Measurements from ENCODE around the gene INO80C. TPM values are rescaled to one million over a fixed set of nuclear protein-coding genes. Genes with fewer than 3 reads are reported as not detected.

INO80C gene
- total RNA-seq, 2 experiments from 2014 or later: 5.9 to 10.3 TPM

DNA sequence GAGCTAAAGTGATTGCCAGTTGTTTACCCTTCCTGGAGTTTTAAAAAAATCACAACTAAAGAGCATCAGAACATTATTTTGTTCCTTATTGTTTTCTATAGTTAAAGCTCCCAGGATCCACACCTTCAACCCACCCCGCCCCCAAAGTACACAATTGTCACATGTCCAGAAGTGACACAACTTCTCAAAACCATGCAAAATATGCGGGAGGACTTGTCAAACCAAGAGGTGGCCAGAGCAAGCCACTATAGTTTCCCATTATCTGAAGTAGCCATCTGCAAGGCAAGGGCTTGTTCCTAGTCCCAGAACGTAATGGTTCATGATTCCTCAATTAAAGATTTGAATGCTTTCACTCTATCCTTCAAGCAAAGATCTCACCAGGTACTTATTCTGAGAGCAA lies 9.9 kb upstream of the INO80C start:
- ChIA-PET CTCF (ENCODE audit: unreplicated experiment) (no interaction called here), POLR2A (interaction anchor here (0.6 to 1.0 kb wide), 2 partner anchors 9 to 127 kb away, joined by 3 read pairs; no protein-coding TSS in a partner anchor)
- no TSS peak for BruUV-seq (replicated peaks)
- H3K9me3 ChIP-seq (ENCODE audit: low read length): no peaks in the 10 kb centered on the region
- H3K4me3 ChIP-seq (ENCODE audit: low read depth, low read length, poor library complexity, severe bottlenecking): no peak overlapping the region
- TF ChIP-seq EZH2phosphoT487 (IDR thresholded peaks at IDR 0.05; ENCODE audit: borderline replicate concordance, low read depth, low read length): no peak
- TF ChIP-seq, protein P1, sequence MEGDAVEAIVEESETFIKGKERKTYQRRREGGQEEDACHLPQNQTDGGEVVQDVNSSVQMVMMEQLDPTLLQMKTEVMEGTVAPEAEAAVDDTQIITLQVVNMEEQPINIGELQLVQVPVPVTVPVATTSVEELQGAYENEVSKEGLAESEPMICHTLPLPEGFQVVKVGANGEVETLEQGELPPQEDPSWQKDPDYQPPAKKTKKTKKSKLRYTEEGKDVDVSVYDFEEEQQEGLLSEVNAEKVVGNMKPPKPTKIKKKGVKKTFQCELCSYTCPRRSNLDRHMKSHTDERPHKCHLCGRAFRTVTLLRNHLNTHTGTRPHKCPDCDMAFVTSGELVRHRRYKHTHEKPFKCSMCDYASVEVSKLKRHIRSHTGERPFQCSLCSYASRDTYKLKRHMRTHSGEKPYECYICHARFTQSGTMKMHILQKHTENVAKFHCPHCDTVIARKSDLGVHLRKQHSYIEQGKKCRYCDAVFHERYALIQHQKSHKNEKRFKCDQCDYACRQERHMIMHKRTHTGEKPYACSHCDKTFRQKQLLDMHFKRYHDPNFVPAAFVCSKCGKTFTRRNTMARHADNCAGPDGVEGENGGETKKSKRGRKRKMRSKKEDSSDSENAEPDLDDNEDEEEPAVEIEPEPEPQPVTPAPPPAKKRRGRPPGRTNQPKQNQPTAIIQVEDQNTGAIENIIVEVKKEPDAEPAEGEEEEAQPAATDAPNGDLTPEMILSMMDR (conservative IDR thresholded peaks at IDR 0.05; ENCODE audit: low read length): no peak
- H3K79me2 ChIP-seq (ENCODE audit: insufficient read depth, low read depth, low read length): no peaks in the 10 kb centered on the region
- no peaks in the 10 kb centered on the region for H4K20me1 ChIP-seq (ENCODE audit: insufficient read depth, low read length)
- no peaks in the 10 kb centered on the region for H3K36me3 ChIP-seq (ENCODE audit: insufficient read depth, low read length)
- intact Hi-C loops (cut with micrococcal nuclease; ENCODE audit: unreplicated experiment): no loop called here
- H3K9me2 ChIP-seq (ENCODE audit: insufficient read depth, low read length): no peaks in the 10 kb centered on the region
- no peaks in the 10 kb centered on the region for H3K4me1 ChIP-seq (ENCODE audit: insufficient read depth, low read length, poor library complexity, severe bottlenecking)
- no peak overlapping the region for H2AFZ ChIP-seq (ENCODE audit: low read length)
- no peak overlapping the region for H3K27ac ChIP-seq (ENCODE audit: low read depth, low read length, poor library complexity, severe bottlenecking)
- no peak for DNase-seq (ENCODE audit: low spot score)
- no peak overlapping the region for H3K4me2 ChIP-seq (ENCODE audit: low read length)

DNA sequence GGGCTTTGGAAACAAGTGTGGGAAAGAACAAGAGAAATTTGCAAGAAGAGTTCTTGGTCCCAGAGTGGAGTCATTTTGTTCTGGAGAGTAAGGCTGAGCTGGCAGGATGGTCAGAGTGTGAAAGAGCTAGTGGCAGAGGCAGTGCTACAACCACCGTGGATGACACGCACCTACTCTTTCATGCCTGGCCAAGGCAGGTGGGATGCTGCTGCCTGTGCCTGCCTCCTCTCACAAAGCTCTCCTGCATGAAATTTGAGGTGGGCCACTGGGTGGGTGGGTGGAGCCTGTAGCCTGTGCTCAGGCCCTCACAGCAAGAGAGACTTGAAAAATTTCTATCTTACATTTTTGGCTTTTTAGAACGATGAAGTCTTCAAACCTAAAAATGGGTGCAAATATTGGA lies 9.4 kb upstream of the INO80C start:
- no TSS peak for BruUV-seq (replicated peaks)
- Histone ChIP-seq H3K9me3 (ENCODE audit: low read length) (no peaks in the 10 kb centered on the region), H3K36me3 (ENCODE audit: insufficient read depth, low read length) (no peaks in the 10 kb centered on the region), H2AFZ (ENCODE audit: low read length) (no peak overlapping the region), H3K4me3 (ENCODE audit: low read depth, low read length, poor library complexity, severe bottlenecking) (no peak overlapping the region), H4K20me1 (ENCODE audit: insufficient read depth, low read length) (no peaks in the 10 kb centered on the region), H3K4me1 (ENCODE audit: insufficient read depth, low read length, poor library complexity, severe bottlenecking) (no peaks in the 10 kb centered on the region), H3K9me2 (ENCODE audit: insufficient read depth, low read length) (no peaks in the 10 kb centered on the region), H3K79me2 (ENCODE audit: insufficient read depth, low read depth, low read length) (no peaks in the 10 kb centered on the region), H3K4me2 (ENCODE audit: low read length) (no peak overlapping the region), H3K27ac (ENCODE audit: low read depth, low read length, poor library complexity, severe bottlenecking) (no peak overlapping the region)
- TF ChIP-seq EZH2phosphoT487 (IDR thresholded peaks at IDR 0.05; ENCODE audit: borderline replicate concordance, low read depth, low read length): no peak
- TF ChIP-seq, protein P1 (conservative IDR thresholded peaks at IDR 0.05; ENCODE audit: low read length): no peak
- CTCF ChIA-PET (ENCODE audit: unreplicated experiment): no interaction called here
- POLR2A ChIA-PET: interaction anchor here (0.6 to 1.0 kb wide), 2 partner anchors 9 to 127 kb away, joined by 3 read pairs; no protein-coding TSS in a partner anchor
- intact Hi-C loops (cut with micrococcal nuclease; ENCODE audit: unreplicated experiment): no loop called here
- no peak for DNase-seq (ENCODE audit: low spot score)

DNA sequence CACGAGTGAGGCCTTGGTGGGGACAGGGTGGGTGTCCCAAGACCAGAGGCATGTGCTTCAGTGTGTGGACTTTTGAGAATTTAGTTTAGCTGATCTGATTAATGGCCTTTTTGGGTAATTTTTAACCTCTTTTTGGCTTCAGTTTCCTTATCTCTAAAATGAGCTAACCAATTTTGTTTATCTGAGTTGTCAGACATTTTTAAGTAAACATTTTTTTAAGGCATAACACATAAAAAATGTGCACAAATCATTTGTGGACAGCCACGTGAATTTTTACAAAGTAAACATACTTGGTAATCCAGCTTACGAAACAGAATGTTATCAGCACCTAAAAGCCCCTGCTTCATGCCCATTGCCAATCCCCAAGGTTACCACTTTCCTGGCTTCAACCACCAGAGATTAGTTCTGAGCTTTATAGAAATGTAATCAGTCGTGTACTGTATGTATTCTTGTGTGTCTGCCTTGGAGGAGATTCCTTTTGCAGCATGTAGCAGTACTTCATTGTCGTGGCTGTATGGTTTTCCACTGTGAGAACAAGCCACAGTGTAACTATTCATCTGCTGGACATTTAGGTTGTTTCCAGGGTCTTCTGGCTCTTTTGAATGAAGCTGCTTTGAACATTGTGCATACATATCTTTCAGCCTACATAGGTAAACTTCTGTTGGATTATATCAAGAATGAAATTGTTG lies 8.4 kb upstream of the INO80C start:
- Histone ChIP-seq H2AFZ (ENCODE audit: low read length) (no peak overlapping the region), H3K4me3 (ENCODE audit: low read depth, low read length, poor library complexity, severe bottlenecking) (no peak overlapping the region), H4K20me1 (ENCODE audit: insufficient read depth, low read length) (no peaks in the 10 kb centered on the region), H3K4me2 (ENCODE audit: low read length) (no peak overlapping the region), H3K9me3 (ENCODE audit: low read length) (no peaks in the 10 kb centered on the region), H3K36me3 (ENCODE audit: insufficient read depth, low read length) (no peaks in the 10 kb centered on the region), H3K27ac (ENCODE audit: low read depth, low read length, poor library complexity, severe bottlenecking) (no peak overlapping the region), H3K9me2 (ENCODE audit: insufficient read depth, low read length) (no peaks in the 10 kb centered on the region), H3K79me2 (ENCODE audit: insufficient read depth, low read depth, low read length) (no peaks in the 10 kb centered on the region), H3K4me1 (ENCODE audit: insufficient read depth, low read length, poor library complexity, severe bottlenecking) (no peaks in the 10 kb centered on the region)
- intact Hi-C loops (cut with micrococcal nuclease; ENCODE audit: unreplicated experiment): no loop called here
- DNase-seq (ENCODE audit: low spot score): no peak
- BruUV-seq (replicated peaks): no TSS peak
- CTCF ChIA-PET (ENCODE audit: unreplicated experiment): no interaction called here
- TF ChIP-seq EZH2phosphoT487 (IDR thresholded peaks at IDR 0.05; ENCODE audit: borderline replicate concordance, low read depth, low read length): no peak
- TF ChIP-seq, protein P1 (conservative IDR thresholded peaks at IDR 0.05; ENCODE audit: low read length): no peak
- POLR2A ChIA-PET: no interaction called here

All from OCI-LY7 (cell line).